Motor neuron (in vitro differentiated cells): ENCODE results near the gene APBB3. TPM values are rescaled to one million over a fixed set of nuclear protein-coding genes. Genes with fewer than 3 reads are reported as not detected.

ENCODE experiments used
- ATAC-seq, 8 experiments: fragments of 200-7000 bp; cut with Tn5 transposase; replicated peaks in 6 of 8; 2 replicates each; pipeline ENCODE4 v1.8.0; 2021; ENCODE audit warnings: mild to moderate bottlenecking in 8 of 8, moderate library complexity in 8 of 8
- H3K27ac ChIP-seq, 2 donors: fragments of 250-450 bp; sonication (Bioruptor Pico); 2 replicates each; pipeline ENCODE4 v1.9.0; 2021; ENCODE audit warnings: antibody characterized with exemption in 2 of 2, mild to moderate bottlenecking in 2 of 2, moderate library complexity in 1 of 2
- H3K4me1 ChIP-seq, 2 donors: fragments of 250-450 bp; sonication (Bioruptor Pico); replicated peaks in 1 of 2; 2 replicates each; pipeline ENCODE4 v1.6.1; 2021; ENCODE audit warnings: antibody characterized with exemption in 2 of 2, mild to moderate bottlenecking in 2 of 2, moderate library complexity in 1 of 2
- H3K4me3 ChIP-seq, 5 donors: fragments of 250-450 bp; sonication (Bioruptor Pico); 2 replicates each; pipeline ENCODE4 v1.9.0; 2021; ENCODE audit warnings: antibody characterized with exemption in 5 of 5, mild to moderate bottlenecking in 5 of 5, moderate library complexity in 4 of 5
- whole genome bisulfite sequencing, 10 experiments: fragments of 450-650 bp; shearing (Covaris generic); methylation state at CpG; one replicate each; pipeline ENCODE4 v1.0.0; 2022; 5-methylcytosine and 5-hydroxymethylcytosine counted together
- in situ Hi-C, 9 experiments: fragments of 400-800 bp; cut with MboI; loops; one replicate each; pipeline ENCODE4 v1.15.0; 2021; ENCODE audit warnings: low sequenced_read_pairs in 9 of 9, low pct_unique_long_range_greater_than_20kb in 2 of 9; ENCODE audit not compliant: unreplicated experiment in 9 of 9
- total RNA-seq, 8 experiments: library from RNA; unstranded; fragments of 300-600 nt; gene quantifications; 2 replicates each; pipeline versions ENCODE4 v1.2.3 to v1.2.4, GENCODE V29; 2022

APBB3 gene
- total RNA-seq, 8 experiments from 2014 or later, result 15.7 to 81.1 (median 33.9) TPM

GRCh38 chr5:140524003-140524402, 40.4 kb downstream of the APBB3 start:
- no peak for ATAC-seq
- in situ Hi-C loops, result no loop called here
- Histone ChIP-seq H3K4me1 (no peaks in the 10 kb centered on the region), H3K27ac (no peak overlapping the region), H3K4me3 (no peak overlapping the region)
- 88 to 100% (median 94%) methylated on average over 2 of the region's 2 CpGs for WGBS, 10 experiments

- Histone ChIP-seq H3K4me3 (no peak overlapping the region), H3K4me1 (no peaks in the 10 kb centered on the region), H3K27ac (no peak overlapping the region)
- no peak for ATAC-seq
- WGBS, 10 experiments, result 80 to 100% (median 100%) methylated on average over 1 to 2 of the region's 2 CpGs; no CpG with 5 or more reads in 1 of the 10 experiments
- in situ Hi-C loops, result no loop called here
Observed at GRCh38 chr5:140513124-140513523, 51.3 kb downstream of the APBB3 start.

- in situ Hi-C loops, result no loop called here
- no peaks in the 10 kb centered on the region for H3K4me1 ChIP-seq
- H3K4me3 ChIP-seq, result no peak overlapping the region
- WGBS, 10 experiments, result 93 to 100% (median 100%) methylated on average over 1 to 4 of the region's 4 CpGs; no CpG with 5 or more reads in 1 of the 10 experiments
- no peak for ATAC-seq
- H3K27ac ChIP-seq, result no peak overlapping the region
Observed at GRCh38 chr5:140509898-140510297, 54.5 kb downstream of the APBB3 start.

Other genes with a start within 250 kb of the APBB3 start
- gene HBEGF, start 218.0 kb downstream of the APBB3 start, total RNA-seq, result 10 to 100 TPM in 1 of 8 experiments, 1 to 10 TPM in 5, under 1 TPM in 2; 0.54 to 36.0 (median 1.9) TPM
- under 1 TPM in 2 of 8 experiments, not detected in 6; 0.05 to 0.52 TPM for gene SLC4A9, start 204.4 kb downstream of the APBB3 start, total RNA-seq
- 100 to 1,000 TPM in 1 of 8 experiments, 10 to 100 TPM in 7; 37.0 to 110 (median 62.8) TPM for gene ANKHD1, start 162.8 kb downstream of the APBB3 start, total RNA-seq
- 1 to 10 TPM; 1.2 to 7.8 (median 4.3) TPM for gene EIF4EBP3, start 16.9 kb downstream of the APBB3 start, total RNA-seq
- gene SRA1, start 7.1 kb downstream of the APBB3 start, total RNA-seq, result 10 to 100 TPM; 29.1 to 97.6 (median 47.4) TPM
- 10 to 100 TPM; 13.1 to 64.1 (median 34.1) TPM for gene SLC35A4, start 230 bp upstream of the APBB3 start, total RNA-seq
- gene CD14, start 68.6 kb upstream of the APBB3 start, total RNA-seq, result 10 to 100 TPM in 2 of 8 experiments, 1 to 10 TPM in 2, under 1 TPM in 4; 0.11 to 13.4 (median 1.4) TPM
- gene TMCO6, start 74.9 kb upstream of the APBB3 start, total RNA-seq, result 10 to 100 TPM in 6 of 8 experiments, 1 to 10 TPM in 2; 7.9 to 25.6 (median 11.9) TPM
- gene NDUFA2, start 83.0 kb upstream of the APBB3 start, total RNA-seq, result 100 to 1,000 TPM in 5 of 8 experiments, 10 to 100 TPM in 3; 93.1 to 149 (median 106) TPM
- gene IK, start 83.2 kb upstream of the APBB3 start, total RNA-seq, result 100 to 1,000 TPM in 7 of 8 experiments, 10 to 100 TPM in 1; 92.2 to 153 (median 116) TPM
- 10 to 100 TPM in 7 of 8 experiments, 1 to 10 TPM in 1; 9.9 to 29.8 (median 15.1) TPM for gene WDR55, start 100.3 kb upstream of the APBB3 start, total RNA-seq
- gene DND1, start 109.0 kb upstream of the APBB3 start, total RNA-seq, result 1 to 10 TPM in 1 of 8 experiments, under 1 TPM in 3, not detected in 4; 0.43 to 1.0 (median 0.46) TPM
- 100 to 1,000 TPM in 2 of 8 experiments, 10 to 100 TPM in 6; 53.1 to 102 (median 77.0) TPM for gene HARS1, start 126.8 kb upstream of the APBB3 start, total RNA-seq
- gene HARS2, start 126.9 kb upstream of the APBB3 start, total RNA-seq, result 10 to 100 TPM; 21.4 to 45.7 (median 32.6) TPM
- gene ZMAT2, start 135.8 kb upstream of the APBB3 start, total RNA-seq, result 10 to 100 TPM; 55.0 to 93.8 (median 73.5) TPM
- gene PCDHA1, start 221.5 kb upstream of the APBB3 start, total RNA-seq, result 1 to 10 TPM in 1 of 8 experiments, under 1 TPM in 7; 0.22 to 1.7 (median 0.68) TPM
- gene PCDHA2, start 230.3 kb upstream of the APBB3 start, total RNA-seq, result 1 to 10 TPM in 5 of 8 experiments, under 1 TPM in 2, not detected in 1; 0.13 to 6.8 (median 1.5) TPM
- gene PCDHA3, start 236.5 kb upstream of the APBB3 start, total RNA-seq, result 1 to 10 TPM in 5 of 8 experiments, under 1 TPM in 2, not detected in 1; 0.63 to 5.8 (median 1.6) TPM
- gene PCDHA4, start 242.5 kb upstream of the APBB3 start, total RNA-seq, result 10 to 100 TPM in 5 of 8 experiments, 1 to 10 TPM in 1, under 1 TPM in 2; 0.05 to 50.8 (median 14.1) TPM